ENCODE results near the gene DACT3.

DNA sequence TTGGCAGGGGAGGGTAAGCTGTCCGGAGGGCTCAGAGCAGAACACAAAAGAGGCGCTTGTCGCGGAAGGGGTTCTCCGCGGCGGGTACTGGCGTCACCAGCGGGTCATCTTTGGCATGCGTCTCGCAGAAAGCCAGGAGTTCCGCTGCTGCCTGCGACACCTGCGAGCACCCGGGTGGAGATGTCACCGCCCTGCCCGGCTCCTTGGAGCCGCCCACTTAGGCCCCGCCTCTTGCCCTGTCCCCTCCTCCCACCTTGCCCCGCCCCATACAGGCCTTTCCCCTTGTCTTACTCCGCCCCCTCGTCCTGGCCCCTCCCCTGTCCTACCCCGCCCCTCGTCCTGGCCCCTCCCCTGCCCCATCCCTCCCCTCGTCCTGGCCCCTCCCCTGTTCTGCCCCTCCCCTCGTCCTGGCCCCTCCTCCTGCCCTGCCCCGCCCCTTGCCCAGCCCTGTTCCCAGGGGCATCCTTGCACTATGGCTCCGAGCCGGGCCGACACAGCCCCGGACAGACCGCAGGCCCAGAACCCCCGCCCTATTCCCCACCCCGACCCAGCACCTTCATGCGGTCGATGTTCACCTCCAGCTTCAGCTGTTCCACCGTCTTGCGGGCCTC, 26.8 kb downstream of the DACT3 start:
- TF ChIP-seq, protein P1, sequence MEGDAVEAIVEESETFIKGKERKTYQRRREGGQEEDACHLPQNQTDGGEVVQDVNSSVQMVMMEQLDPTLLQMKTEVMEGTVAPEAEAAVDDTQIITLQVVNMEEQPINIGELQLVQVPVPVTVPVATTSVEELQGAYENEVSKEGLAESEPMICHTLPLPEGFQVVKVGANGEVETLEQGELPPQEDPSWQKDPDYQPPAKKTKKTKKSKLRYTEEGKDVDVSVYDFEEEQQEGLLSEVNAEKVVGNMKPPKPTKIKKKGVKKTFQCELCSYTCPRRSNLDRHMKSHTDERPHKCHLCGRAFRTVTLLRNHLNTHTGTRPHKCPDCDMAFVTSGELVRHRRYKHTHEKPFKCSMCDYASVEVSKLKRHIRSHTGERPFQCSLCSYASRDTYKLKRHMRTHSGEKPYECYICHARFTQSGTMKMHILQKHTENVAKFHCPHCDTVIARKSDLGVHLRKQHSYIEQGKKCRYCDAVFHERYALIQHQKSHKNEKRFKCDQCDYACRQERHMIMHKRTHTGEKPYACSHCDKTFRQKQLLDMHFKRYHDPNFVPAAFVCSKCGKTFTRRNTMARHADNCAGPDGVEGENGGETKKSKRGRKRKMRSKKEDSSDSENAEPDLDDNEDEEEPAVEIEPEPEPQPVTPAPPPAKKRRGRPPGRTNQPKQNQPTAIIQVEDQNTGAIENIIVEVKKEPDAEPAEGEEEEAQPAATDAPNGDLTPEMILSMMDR (IDR thresholded peaks at IDR 0.05; ENCODE audit: low read depth, low read length) = no peak
- no peak for TF ChIP-seq EZH2phosphoT487 (IDR thresholded peaks at IDR 0.05; ENCODE audit: low read depth)
